CD14-positive monocyte (primary cell): ENCODE results near the gene HS6ST2. TPM values are rescaled to one million over a fixed set of nuclear protein-coding genes. Genes with fewer than 3 reads are reported as not detected.
A peak's percentile ranks its signal among the peaks of the same experiment; 100 is the strongest.
"Not testable (repeated sequence)": the region's sequence is repeated elsewhere in the genome, so short reads cannot be mapped to it uniquely, and the experiment has no call there.

Experiments
- DNase-seq, 3 donors: peaks; one replicate each; pipeline ENCODE4 v3.0.0-alpha.2; 2011 to 2022
- H2AFZ ChIP-seq: 2 replicates; pipeline ENCODE4 v1.6.0; 2012; ENCODE audit warnings: mild to moderate bottlenecking, low read depth, low read length, inconsistent platforms; ENCODE audit not compliant: insufficient read depth, poor library complexity, severe bottlenecking
- H3K27ac ChIP-seq, 2 donors: 1 replicate in 1 of 2; 2 replicates in 1 of 2; pipeline ENCODE4 v1.5.1; 2012 to 2013; ENCODE audit warnings: low read length in 2 of 2, control low read depth in 1 of 2, inconsistent platforms in 1 of 2, low read depth in 1 of 2, mild to moderate bottlenecking in 1 of 2
- H3K27me3 ChIP-seq, 2 donors: one replicate each; pipeline versions ENCODE4 v1.6.0 to v1.6.1; 2011 to 2013; ENCODE audit warnings: low read length in 2 of 2; ENCODE audit not compliant: control insufficient read depth in 2 of 2, insufficient read depth in 2 of 2
- H3K36me3 ChIP-seq, 2 donors: replicated peaks in 1 of 2; 1 replicate in 1 of 2; 2 replicates in 1 of 2; pipeline versions ENCODE4 v1.5.1 to v1.6.1; 2012 to 2013; ENCODE audit warnings: low read length in 2 of 2, control low read depth in 1 of 2, inconsistent platforms in 1 of 2, mild to moderate bottlenecking in 1 of 2; ENCODE audit not compliant: insufficient read depth in 2 of 2, control insufficient read depth in 1 of 2
- H3K4me1 ChIP-seq, 2 donors: 1 replicate in 1 of 2; 2 replicates in 1 of 2; pipeline versions ENCODE4 v1.5.1 to v1.6.1; 2012 to 2013; ENCODE audit warnings: low read length in 2 of 2, control low read depth in 1 of 2, inconsistent platforms in 1 of 2, mild to moderate bottlenecking in 1 of 2, moderate library complexity in 1 of 2; ENCODE audit not compliant: insufficient read depth in 2 of 2, control insufficient read depth in 1 of 2
- H3K4me2 ChIP-seq: replicated peaks from 2 replicates; pipeline ENCODE3; 2012; ENCODE audit warnings: low read length, moderate library complexity, mild to moderate bottlenecking; ENCODE audit not compliant: poor library complexity, severe bottlenecking; ENCODE audit errors: extremely low read depth
- H3K4me3 ChIP-seq, 3 experiments: fragments of 200-600 bp in 1 of 3; sonication (generic) in 1 of 3; replicated peaks in 1 of 3; 1 replicate in 2 of 3; 2 replicates in 1 of 3; pipeline ENCODE4 v1.5.1; 2011 to 2013; ENCODE audit warnings: low read length in 3 of 3, mild to moderate bottlenecking in 3 of 3, control low read depth in 2 of 3, low read depth in 2 of 3, inconsistent platforms in 1 of 3, moderate library complexity in 1 of 3
- H3K79me2 ChIP-seq: 2 replicates; pipeline ENCODE4 v1.6.0; 2012; ENCODE audit warnings: mild to moderate bottlenecking, control low read depth, inconsistent platforms, low read length, moderate library complexity; ENCODE audit not compliant: insufficient read depth
- H3K9ac ChIP-seq: 2 replicates; pipeline ENCODE4 v1.6.0; 2017; ENCODE audit warnings: low read length, mild to moderate bottlenecking; ENCODE audit not compliant: insufficient read depth, poor library complexity, severe bottlenecking
- H3K9me3 ChIP-seq, 2 donors: replicated peaks in 1 of 2; 1 replicate in 1 of 2; 2 replicates in 1 of 2; pipeline versions ENCODE4 v1.5.1 to v1.6.1; 2012 to 2013; ENCODE audit warnings: low read length in 2 of 2, control low read depth in 1 of 2; ENCODE audit not compliant: control insufficient read depth in 1 of 2, insufficient read depth in 1 of 2
- H4K20me1 ChIP-seq: 2 replicates; pipeline ENCODE4 v1.6.0; 2012; ENCODE audit warnings: mild to moderate bottlenecking, low read length, control low read depth, moderate library complexity; ENCODE audit not compliant: insufficient read depth
- H3K27ac Mint-ChIP-seq, 7 donors: one replicate each; pipeline ENCODE4 v1.8.0; 2020; ENCODE audit warnings: mild to moderate bottlenecking in 7 of 7, mixed read lengths in 7 of 7, moderate library complexity in 6 of 7, inconsistent platforms in 2 of 7
- H3K27me3 Mint-ChIP-seq, 3 donors: one replicate each; pipeline ENCODE4 v1.8.0; 2021 to 2022; ENCODE audit warnings: low read depth in 3 of 3, mild to moderate bottlenecking in 3 of 3, mixed read lengths in 3 of 3, moderate library complexity in 3 of 3, inconsistent platforms in 1 of 3
- H3K36me3 Mint-ChIP-seq, 2 donors: one replicate each; pipeline ENCODE4 v1.8.0; 2020; ENCODE audit warnings: mixed read lengths in 2 of 2, inconsistent platforms in 1 of 2, mild to moderate bottlenecking in 1 of 2
- H3K4me1 Mint-ChIP-seq: one replicate; pipeline ENCODE4 v1.8.0; 2020; ENCODE audit warnings: mild to moderate bottlenecking, mixed read lengths
- H3K4me3 Mint-ChIP-seq, 2 donors: one replicate each; pipeline ENCODE4 v1.8.0; 2020; ENCODE audit warnings: mild to moderate bottlenecking in 2 of 2, mixed read lengths in 2 of 2, moderate library complexity in 1 of 2
- H3K9me3 Mint-ChIP-seq, 7 donors: one replicate each; pipeline ENCODE4 v1.8.0; 2020 to 2022; ENCODE audit warnings: mixed read lengths in 7 of 7, mild to moderate bottlenecking in 6 of 7, moderate library complexity in 6 of 7, inconsistent platforms in 2 of 7
- CTCF ChIP-seq: fragments of 200-600 bp; IDR thresholded peaks from one replicate; pipeline ENCODE4 v1.8.0; 2022; ENCODE audit warnings: antibody characterized with exemption, mild to moderate bottlenecking
- WGBS: methylation state at CpG from one replicate; pipeline ENCODE4 v1.1.5; 2013; ENCODE audit warnings: missing lambda C conversion rate; ENCODE audit not compliant: insufficient coverage; 5-methylcytosine and 5-hydroxymethylcytosine counted together
- intact Hi-C, 2 donors: fragments of 100-400 bp; cut with micrococcal nuclease; formaldehyde crosslinking; loops; one replicate each; pipeline versions ENCODE4 v1.15.0 to v1.15.1; 2023
- polyA plus RNA-seq, 3 donors: library from polyadenylated mRNA; depleted of rRNA in 1 of 3; unstranded in 2 of 3; stranded (reverse) in 1 of 3; fragments of 300-500 nt in 2 of 3; fragments of >200 nt in 1 of 3; fragmentation: Illumina TruSeq in 2 of 3; gene quantifications; 1 replicate in 2 of 3; 2 replicates in 1 of 3; pipeline ENCODE4 v1.2.3, GENCODE V29; 2012 to 2021

The HS6ST2 gene
- polyA plus RNA-seq, 3 donors = not detected

- Histone ChIP-seq H3K4me2 (no peak overlapping the region), H2AFZ (no peak overlapping the region), H3K79me2 (no peaks in the 10 kb centered on the region), H3K9ac (no peak overlapping the region), H3K27ac (no peak overlapping the region), H3K36me3 (no peaks in the 10 kb centered on the region), H3K4me1 (no peaks in the 10 kb centered on the region), H4K20me1 (no peaks in the 10 kb centered on the region), H3K9me3 (no peaks in the 10 kb centered on the region), H3K27me3 (peaks cover 0 to 3% of the 10 kb centered on the region in 2 donors), H3K4me3 (no peak overlapping the region)
- TF ChIP-seq CTCF = no peak
- Mint-ChIP-seq H3K4me3 (no peak overlapping the region), H3K9me3 (peaks cover 0 to 3% (median 0%) of the 10 kb centered on the region in 7 donors), H3K27ac (no peak overlapping the region), H3K27me3 (peaks cover 1 to 6% (median 3%) of the 10 kb centered on the region in 3 donors), H3K4me1 (no peaks in the 10 kb centered on the region), H3K36me3 (no peaks in the 10 kb centered on the region)
- DNase-seq = no peak
- intact Hi-C loops = no loop called here
- WGBS = no CpG with 5 or more reads among the region's 2 CpGs
Measured at GRCh38 chrX:132983496-132983895, 25.1 kb upstream of the HS6ST2 start.

- H4K20me1 ChIP-seq, H3K4me1 ChIP-seq, H3K36me3 Mint-ChIP-seq, intact Hi-C loops, H3K9ac ChIP-seq, DNase-seq, H3K27me3 ChIP-seq, H3K9me3 Mint-ChIP-seq, H3K27me3 Mint-ChIP-seq, H3K4me3 ChIP-seq, H3K4me1 Mint-ChIP-seq, H3K36me3 ChIP-seq, H2AFZ ChIP-seq, H3K4me2 ChIP-seq, H3K27ac Mint-ChIP-seq, H3K27ac ChIP-seq, H3K79me2 ChIP-seq, H3K9me3 ChIP-seq: not testable (repeated sequence)
- peak overlapping the region in 1 of 2 donors; percentile 35 for H3K4me3 Mint-ChIP-seq
- WGBS = no CpG with 5 or more reads among the region's 2 CpGs
Measured at GRCh38 chrX:132980035-132980434, 21.6 kb upstream of the HS6ST2 start.
